Measurements from ENCODE around the gene RXFP3.
"Not testable (repeated sequence)": the region's sequence is repeated elsewhere in the genome, so short reads cannot be mapped to it uniquely, and the experiment has no call there.

The RXFP3 gene

GRCh38 chr5:33952175-33952574 lies 16.0 kb downstream of the RXFP3 start:
- H3K9me3 ChIP-seq (ENCODE audit: control insufficient read depth in 1 of 2, low read length in 2 of 2); H3K9ac ChIP-seq (ENCODE audit: low read depth in 1 of 2, low read length in 2 of 2); H3K4me3 ChIP-seq (ENCODE audit: low read depth in 1 of 2, low read length in 2 of 2); H3K27ac ChIP-seq (ENCODE audit: low read depth, low read length); H3K36me3 ChIP-seq (ENCODE audit: control insufficient read depth in 1 of 2, insufficient read depth in 2 of 2, low read length in 2 of 2); H3K27me3 ChIP-seq (ENCODE audit: control insufficient read depth in 1 of 2, insufficient read depth in 2 of 2, low read length in 2 of 2); H3K4me1 ChIP-seq (ENCODE audit: control insufficient read depth in 1 of 2, insufficient read depth in 2 of 2, low read length in 2 of 2): not testable (repeated sequence)

- H3K27ac ChIP-seq (ENCODE audit: low read depth, low read length) = no peak overlapping the region
- H3K4me1 ChIP-seq (ENCODE audit: control insufficient read depth in 1 of 2, insufficient read depth in 2 of 2, low read length in 2 of 2) = no peaks in the 10 kb centered on the region
- H3K4me3 ChIP-seq (ENCODE audit: low read depth in 1 of 2, low read length in 2 of 2) = no peak overlapping the region
- no peaks in the 10 kb centered on the region for H3K27me3 ChIP-seq (ENCODE audit: control insufficient read depth in 1 of 2, insufficient read depth in 2 of 2, low read length in 2 of 2)
- H3K36me3 ChIP-seq (ENCODE audit: control insufficient read depth in 1 of 2, insufficient read depth in 2 of 2, low read length in 2 of 2) = no peaks in the 10 kb centered on the region
- H3K9ac ChIP-seq (ENCODE audit: low read depth in 1 of 2, low read length in 2 of 2) = no peak overlapping the region
- H3K9me3 ChIP-seq (ENCODE audit: control insufficient read depth in 1 of 2, low read length in 2 of 2) = no peaks in the 10 kb centered on the region
Observed at GRCh38 chr5:33957577-33958150, 21.5 kb downstream of the RXFP3 start.

GRCh38 chr5:33958176-33958575 lies 22.0 kb downstream of the RXFP3 start:
- H3K4me1 ChIP-seq (ENCODE audit: control insufficient read depth in 1 of 2, insufficient read depth in 2 of 2, low read length in 2 of 2) = no peaks in the 10 kb centered on the region
- H3K27ac ChIP-seq (ENCODE audit: low read depth, low read length) = no peak overlapping the region
- no peaks in the 10 kb centered on the region for H3K9me3 ChIP-seq (ENCODE audit: control insufficient read depth in 1 of 2, low read length in 2 of 2)
- no peaks in the 10 kb centered on the region for H3K36me3 ChIP-seq (ENCODE audit: control insufficient read depth in 1 of 2, insufficient read depth in 2 of 2, low read length in 2 of 2)
- H3K9ac ChIP-seq (ENCODE audit: low read depth in 1 of 2, low read length in 2 of 2) = no peak overlapping the region
- no peaks in the 10 kb centered on the region for H3K27me3 ChIP-seq (ENCODE audit: control insufficient read depth in 1 of 2, insufficient read depth in 2 of 2, low read length in 2 of 2)
- H3K4me3 ChIP-seq (ENCODE audit: low read depth in 1 of 2, low read length in 2 of 2) = no peak overlapping the region

GRCh38 chr5:33964132-33964700 lies 28.0 kb downstream of the RXFP3 start:
- Histone ChIP-seq H3K36me3 (ENCODE audit: control insufficient read depth in 1 of 2, insufficient read depth in 2 of 2, low read length in 2 of 2) (no peaks in the 10 kb centered on the region), H3K27me3 (ENCODE audit: control insufficient read depth in 1 of 2, insufficient read depth in 2 of 2, low read length in 2 of 2) (no peaks in the 10 kb centered on the region), H3K9ac (ENCODE audit: low read depth in 1 of 2, low read length in 2 of 2) (no peak overlapping the region), H3K27ac (ENCODE audit: low read depth, low read length) (no peak overlapping the region), H3K4me3 (ENCODE audit: low read depth in 1 of 2, low read length in 2 of 2) (no peak overlapping the region), H3K4me1 (ENCODE audit: control insufficient read depth in 1 of 2, insufficient read depth in 2 of 2, low read length in 2 of 2) (no peaks in the 10 kb centered on the region), H3K9me3 (ENCODE audit: control insufficient read depth in 1 of 2, low read length in 2 of 2) (no peaks in the 10 kb centered on the region)

- Histone ChIP-seq H3K9ac (ENCODE audit: low read depth in 1 of 2, low read length in 2 of 2) (no peak overlapping the region), H3K27me3 (ENCODE audit: control insufficient read depth in 1 of 2, insufficient read depth in 2 of 2, low read length in 2 of 2) (no peaks in the 10 kb centered on the region), H3K36me3 (ENCODE audit: control insufficient read depth in 1 of 2, insufficient read depth in 2 of 2, low read length in 2 of 2) (no peaks in the 10 kb centered on the region), H3K4me1 (ENCODE audit: control insufficient read depth in 1 of 2, insufficient read depth in 2 of 2, low read length in 2 of 2) (no peaks in the 10 kb centered on the region), H3K9me3 (ENCODE audit: control insufficient read depth in 1 of 2, low read length in 2 of 2) (no peaks in the 10 kb centered on the region), H3K4me3 (ENCODE audit: low read depth in 1 of 2, low read length in 2 of 2) (no peak overlapping the region), H3K27ac (ENCODE audit: low read depth, low read length) (no peak overlapping the region)
Observed at GRCh38 chr5:33966805-33967204, 30.6 kb downstream of the RXFP3 start.

GRCh38 chr5:33968211-33969005 lies 32.2 kb downstream of the RXFP3 start:
- no peaks in the 10 kb centered on the region for H3K9me3 ChIP-seq (ENCODE audit: control insufficient read depth in 1 of 2, low read length in 2 of 2)
- H3K27me3 ChIP-seq (ENCODE audit: control insufficient read depth in 1 of 2, insufficient read depth in 2 of 2, low read length in 2 of 2) = no peaks in the 10 kb centered on the region
- no peaks in the 10 kb centered on the region for H3K4me1 ChIP-seq (ENCODE audit: control insufficient read depth in 1 of 2, insufficient read depth in 2 of 2, low read length in 2 of 2)
- no peaks in the 10 kb centered on the region for H3K36me3 ChIP-seq (ENCODE audit: control insufficient read depth in 1 of 2, insufficient read depth in 2 of 2, low read length in 2 of 2)
- no peak overlapping the region for H3K9ac ChIP-seq (ENCODE audit: low read depth in 1 of 2, low read length in 2 of 2)
- H3K4me3 ChIP-seq (ENCODE audit: low read depth in 1 of 2, low read length in 2 of 2) = no peak overlapping the region
- no peak overlapping the region for H3K27ac ChIP-seq (ENCODE audit: low read depth, low read length)

GRCh38 chr5:33969572-33970452 lies 33.6 kb downstream of the RXFP3 start:
- Histone ChIP-seq H3K9me3 (ENCODE audit: control insufficient read depth in 1 of 2, low read length in 2 of 2) (no peaks in the 10 kb centered on the region), H3K27me3 (ENCODE audit: control insufficient read depth in 1 of 2, insufficient read depth in 2 of 2, low read length in 2 of 2) (no peaks in the 10 kb centered on the region), H3K9ac (ENCODE audit: low read depth in 1 of 2, low read length in 2 of 2) (no peak overlapping the region), H3K4me1 (ENCODE audit: control insufficient read depth in 1 of 2, insufficient read depth in 2 of 2, low read length in 2 of 2) (no peaks in the 10 kb centered on the region), H3K36me3 (ENCODE audit: control insufficient read depth in 1 of 2, insufficient read depth in 2 of 2, low read length in 2 of 2) (no peaks in the 10 kb centered on the region), H3K27ac (ENCODE audit: low read depth, low read length) (no peak overlapping the region), H3K4me3 (ENCODE audit: low read depth in 1 of 2, low read length in 2 of 2) (no peak overlapping the region)

GRCh38 chr5:33973271-33973670 lies 37.1 kb downstream of the RXFP3 start:
- H3K9me3 ChIP-seq (ENCODE audit: control insufficient read depth in 1 of 2, low read length in 2 of 2) = no peaks in the 10 kb centered on the region
- no peak overlapping the region for H3K27ac ChIP-seq (ENCODE audit: low read depth, low read length)
- no peaks in the 10 kb centered on the region for H3K27me3 ChIP-seq (ENCODE audit: control insufficient read depth in 1 of 2, insufficient read depth in 2 of 2, low read length in 2 of 2)
- H3K9ac ChIP-seq (ENCODE audit: low read depth in 1 of 2, low read length in 2 of 2) = no peak overlapping the region
- H3K36me3 ChIP-seq (ENCODE audit: control insufficient read depth in 1 of 2, insufficient read depth in 2 of 2, low read length in 2 of 2) = no peaks in the 10 kb centered on the region
- no peaks in the 10 kb centered on the region for H3K4me1 ChIP-seq (ENCODE audit: control insufficient read depth in 1 of 2, insufficient read depth in 2 of 2, low read length in 2 of 2)
- H3K4me3 ChIP-seq (ENCODE audit: low read depth in 1 of 2, low read length in 2 of 2) = no peak overlapping the region

GRCh38 chr5:33975852-33976251 lies 39.7 kb downstream of the RXFP3 start:
- Histone ChIP-seq H3K9me3 (ENCODE audit: control insufficient read depth in 1 of 2, low read length in 2 of 2) (no peaks in the 10 kb centered on the region), H3K4me1 (ENCODE audit: control insufficient read depth in 1 of 2, insufficient read depth in 2 of 2, low read length in 2 of 2) (no peaks in the 10 kb centered on the region), H3K27ac (ENCODE audit: low read depth, low read length) (no peak overlapping the region)

GRCh38 chr5:33976307-33976706 lies 40.1 kb downstream of the RXFP3 start:
- H3K36me3 ChIP-seq (ENCODE audit: control insufficient read depth in 1 of 2, insufficient read depth in 2 of 2, low read length in 2 of 2) = no peaks in the 10 kb centered on the region
- no peaks in the 10 kb centered on the region for H3K27me3 ChIP-seq (ENCODE audit: control insufficient read depth in 1 of 2, insufficient read depth in 2 of 2, low read length in 2 of 2)
- H3K4me1 ChIP-seq (ENCODE audit: control insufficient read depth in 1 of 2, insufficient read depth in 2 of 2, low read length in 2 of 2) = no peaks in the 10 kb centered on the region
- no peaks in the 10 kb centered on the region for H3K9me3 ChIP-seq (ENCODE audit: control insufficient read depth in 1 of 2, low read length in 2 of 2)
- no peak overlapping the region for H3K9ac ChIP-seq (ENCODE audit: low read depth in 1 of 2, low read length in 2 of 2)
- H3K27ac ChIP-seq (ENCODE audit: low read depth, low read length) = no peak overlapping the region
- no peak overlapping the region for H3K4me3 ChIP-seq (ENCODE audit: low read depth in 1 of 2, low read length in 2 of 2)

More at GRCh38 chr5:33975852-33976251, 39.7 kb downstream of the RXFP3 start:
- no peak overlapping the region for H3K9ac ChIP-seq (ENCODE audit: low read depth in 1 of 2, low read length in 2 of 2)
- no peak overlapping the region for H3K4me3 ChIP-seq (ENCODE audit: low read depth in 1 of 2, low read length in 2 of 2)
- H3K27me3 ChIP-seq (ENCODE audit: control insufficient read depth in 1 of 2, insufficient read depth in 2 of 2, low read length in 2 of 2) = no peaks in the 10 kb centered on the region
- H3K36me3 ChIP-seq (ENCODE audit: control insufficient read depth in 1 of 2, insufficient read depth in 2 of 2, low read length in 2 of 2) = no peaks in the 10 kb centered on the region
